Osteocyte (in vitro differentiated cells): ENCODE data around the gene TNPO3. TPM values are rescaled to one million over a fixed set of nuclear protein-coding genes. Genes with fewer than 3 reads are reported as not detected.
A peak's percentile ranks its signal among the peaks of the same experiment; 100 is the strongest.

Experiments used
- DNase-seq: peaks from one replicate; pipeline ENCODE4 v3.0.0; 2021; ENCODE audit warnings: mixed read lengths; ENCODE audit not compliant: unreplicated experiment; ENCODE audit errors: extremely low spot score
- H3K27ac Mint-ChIP-seq: one replicate; pipeline ENCODE4 v1.8.0; 2021; ENCODE audit warnings: mild to moderate bottlenecking, mixed read lengths; ENCODE audit not compliant: unreplicated experiment
- H3K27me3 Mint-ChIP-seq: one replicate; pipeline ENCODE4 v1.8.0; 2021; ENCODE audit warnings: mixed read lengths; ENCODE audit not compliant: unreplicated experiment
- H3K36me3 Mint-ChIP-seq: one replicate; pipeline ENCODE4 v1.8.0; 2021; ENCODE audit warnings: mixed read lengths; ENCODE audit not compliant: unreplicated experiment
- H3K4me1 Mint-ChIP-seq: one replicate; pipeline ENCODE4 v1.8.0; 2021; ENCODE audit warnings: mixed read lengths; ENCODE audit not compliant: unreplicated experiment
- H3K4me3 Mint-ChIP-seq: one replicate; pipeline ENCODE4 v1.8.0; 2021; ENCODE audit warnings: mild to moderate bottlenecking, moderate library complexity, mixed read lengths; ENCODE audit not compliant: unreplicated experiment
- H3K9me3 Mint-ChIP-seq: one replicate; pipeline ENCODE4 v1.8.0; 2021; ENCODE audit warnings: mixed read lengths; ENCODE audit not compliant: unreplicated experiment
- total RNA-seq: library from RNA; stranded (reverse); gene quantifications from 2 replicates; pipeline ENCODE4 v1.2.1, GENCODE V29; 2021
- TF ChIP-seq, protein P1 (sequence below): fragments of 200-600 bp; sonication (generic); IDR thresholded peaks from 2 replicates; pipeline ENCODE4 v1.5.0; 2021; ENCODE audit warnings: antibody characterized with exemption, mild to moderate bottlenecking, moderate library complexity

The TNPO3 gene
- total RNA-seq, 1 donor from 2014 or later: 46.0 TPM

DNA sequence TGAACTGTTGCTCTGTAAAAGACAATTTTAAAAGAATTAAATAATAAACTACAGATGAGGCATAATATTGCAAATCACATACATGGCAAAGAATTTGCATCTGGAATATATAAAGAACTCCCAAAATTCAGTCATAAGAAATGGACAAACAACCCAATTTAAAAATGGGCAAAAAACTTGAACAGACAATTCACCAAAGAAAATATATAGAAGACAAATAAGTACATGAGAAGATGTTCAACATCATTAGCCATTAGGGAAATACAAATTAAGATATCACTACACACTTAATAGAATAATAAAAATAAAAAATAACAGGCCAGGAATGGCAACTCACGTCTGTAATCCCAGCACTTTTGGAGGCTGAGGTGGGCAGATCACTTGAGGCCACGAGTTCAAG is 22.0 kb upstream of the TNPO3 start:
- no peak for DNase-seq

DNA sequence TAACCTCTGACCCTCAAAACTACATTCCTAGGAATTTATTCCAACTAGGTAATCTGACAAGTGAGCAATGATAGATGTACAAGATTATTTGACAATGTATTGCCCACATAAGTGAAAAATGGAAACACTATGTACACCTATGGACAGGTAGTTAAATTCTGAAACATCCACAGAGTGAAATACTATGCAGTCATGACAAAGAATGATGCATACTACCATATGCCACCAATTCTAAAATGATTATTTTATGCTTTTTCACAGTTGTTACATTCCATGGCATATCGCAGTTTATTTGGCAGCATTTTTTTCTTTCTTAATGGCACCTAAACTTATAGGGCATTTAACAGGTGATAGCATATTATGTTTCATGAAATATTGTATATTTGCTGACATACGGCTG is 20.1 kb upstream of the TNPO3 start:
- H3K36me3 Mint-ChIP-seq: no peaks in the 10 kb centered on the region
- H3K9me3 Mint-ChIP-seq: no peaks in the 10 kb centered on the region
- DNase-seq: no peak
- TF ChIP-seq, protein P1, sequence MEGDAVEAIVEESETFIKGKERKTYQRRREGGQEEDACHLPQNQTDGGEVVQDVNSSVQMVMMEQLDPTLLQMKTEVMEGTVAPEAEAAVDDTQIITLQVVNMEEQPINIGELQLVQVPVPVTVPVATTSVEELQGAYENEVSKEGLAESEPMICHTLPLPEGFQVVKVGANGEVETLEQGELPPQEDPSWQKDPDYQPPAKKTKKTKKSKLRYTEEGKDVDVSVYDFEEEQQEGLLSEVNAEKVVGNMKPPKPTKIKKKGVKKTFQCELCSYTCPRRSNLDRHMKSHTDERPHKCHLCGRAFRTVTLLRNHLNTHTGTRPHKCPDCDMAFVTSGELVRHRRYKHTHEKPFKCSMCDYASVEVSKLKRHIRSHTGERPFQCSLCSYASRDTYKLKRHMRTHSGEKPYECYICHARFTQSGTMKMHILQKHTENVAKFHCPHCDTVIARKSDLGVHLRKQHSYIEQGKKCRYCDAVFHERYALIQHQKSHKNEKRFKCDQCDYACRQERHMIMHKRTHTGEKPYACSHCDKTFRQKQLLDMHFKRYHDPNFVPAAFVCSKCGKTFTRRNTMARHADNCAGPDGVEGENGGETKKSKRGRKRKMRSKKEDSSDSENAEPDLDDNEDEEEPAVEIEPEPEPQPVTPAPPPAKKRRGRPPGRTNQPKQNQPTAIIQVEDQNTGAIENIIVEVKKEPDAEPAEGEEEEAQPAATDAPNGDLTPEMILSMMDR: no peak
- H3K4me1 Mint-ChIP-seq: no peaks in the 10 kb centered on the region
- H3K4me3 Mint-ChIP-seq: no peak overlapping the region
- H3K27ac Mint-ChIP-seq: no peak overlapping the region
- peaks cover 35% of the 10 kb centered on the region for H3K27me3 Mint-ChIP-seq

More for the DNA sequence above, 22.0 kb upstream of the TNPO3 start:
- Mint-ChIP-seq H3K9me3 (no peaks in the 10 kb centered on the region), H3K36me3 (no peaks in the 10 kb centered on the region), H3K27ac (no peak overlapping the region), H3K4me1 (no peaks in the 10 kb centered on the region), H3K27me3 (peaks cover 39% of the 10 kb centered on the region), H3K4me3 (no peak overlapping the region)
- TF ChIP-seq, protein P1: no peak

- Mint-ChIP-seq H3K27me3 (peaks cover 35% of the 10 kb centered on the region), H3K27ac (no peak overlapping the region), H3K4me3 (no peak overlapping the region), H3K9me3 (no peaks in the 10 kb centered on the region), H3K4me1 (no peaks in the 10 kb centered on the region), H3K36me3 (no peaks in the 10 kb centered on the region)
- TF ChIP-seq, protein P1: no peak
- no peak for DNase-seq
These were observed 19.5 kb upstream of the TNPO3 start for GRCh38 chr7:129074361-129074871.

DNA sequence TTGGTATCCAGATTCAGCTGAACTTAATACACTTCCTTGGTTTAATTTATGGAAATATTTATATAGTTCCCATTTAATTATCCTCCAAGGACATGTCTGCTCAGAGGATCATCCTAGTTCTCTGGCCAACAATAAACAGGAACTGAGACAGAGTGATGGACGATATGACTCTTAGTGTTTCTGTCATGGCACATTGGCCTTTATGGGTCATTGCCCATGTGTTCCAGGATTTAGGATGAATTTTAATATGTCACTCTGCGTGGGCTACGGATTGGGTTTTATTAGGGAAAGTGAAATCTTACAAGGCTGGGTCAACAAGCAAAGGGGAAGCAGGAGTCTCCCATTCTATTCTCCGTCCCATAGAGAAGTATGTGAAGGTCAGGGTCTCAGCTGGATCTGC is 18.8 kb upstream of the TNPO3 start:
- TF ChIP-seq, protein P1: no peak
- no peaks in the 10 kb centered on the region for H3K4me1 Mint-ChIP-seq
- H3K9me3 Mint-ChIP-seq: no peaks in the 10 kb centered on the region
- no peak overlapping the region for H3K4me3 Mint-ChIP-seq
- DNase-seq: no peak
- no peak overlapping the region for H3K27ac Mint-ChIP-seq
- peaks cover 35% of the 10 kb centered on the region for H3K27me3 Mint-ChIP-seq
- H3K36me3 Mint-ChIP-seq: no peaks in the 10 kb centered on the region

DNA sequence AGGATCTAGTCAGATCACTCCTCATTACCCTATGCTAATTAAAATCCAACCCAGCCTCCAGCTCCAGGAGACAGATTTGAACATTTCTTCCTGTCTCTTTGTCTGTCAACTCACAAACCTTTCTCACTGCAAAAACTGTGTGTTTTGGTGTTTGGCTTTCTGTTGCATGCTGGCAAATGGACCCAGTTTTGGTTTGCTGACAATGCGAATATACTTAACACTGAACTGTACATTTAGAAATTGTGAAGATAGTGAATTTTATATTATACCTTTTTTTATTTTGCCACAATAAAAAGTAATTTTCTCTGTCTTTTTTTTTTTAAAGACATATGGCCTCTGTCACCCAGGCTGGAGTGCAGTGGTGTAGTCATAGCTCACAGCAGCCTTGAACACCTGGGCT is 18.3 kb upstream of the TNPO3 start:
- DNase-seq: peak; percentile 19
- peaks cover 30% of the 10 kb centered on the region for H3K27me3 Mint-ChIP-seq

More for the DNA sequence above, 18.3 kb upstream of the TNPO3 start:
- H3K4me3 Mint-ChIP-seq: no peak overlapping the region
- H3K27ac Mint-ChIP-seq: no peak overlapping the region
- no peaks in the 10 kb centered on the region for H3K9me3 Mint-ChIP-seq
- TF ChIP-seq, protein P1: no peak
- no peaks in the 10 kb centered on the region for H3K36me3 Mint-ChIP-seq
- H3K4me1 Mint-ChIP-seq: no peaks in the 10 kb centered on the region
